K562 (cell line): ENCODE results near the gene SLC22A4. TPM values are rescaled to one million over a fixed set of nuclear protein-coding genes. Genes with fewer than 3 reads are reported as not detected.
A peak's percentile ranks its signal among the peaks of the same experiment; 100 is the strongest.

Experiments
- CBFA2T3 ChIP-seq: fragments of 450-650 bp; IDR thresholded peaks from 2 replicates; pipeline ENCODE4 v1.6.1; 2017
- DPF2 ChIP-seq: fragments of 450-650 bp; IDR thresholded peaks from 2 replicates; pipeline ENCODE4 v1.6.1; 2016
- E2F6 ChIP-seq, 2 experiments: IDR thresholded peaks; 2 replicates each; pipeline ENCODE4 v1.6.1; 2011; ENCODE audit warnings: borderline replicate concordance in 1 of 2, control low read depth in 1 of 2, low read depth in 1 of 2, low read length in 1 of 2, mild to moderate bottlenecking in 1 of 2, mixed read lengths in 1 of 2, moderate library complexity in 1 of 2; ENCODE audit not compliant: insufficient read depth in 1 of 2, insufficient read length in 1 of 2, poor library complexity in 1 of 2, severe bottlenecking in 1 of 2; ENCODE audit errors: extremely low read depth in 1 of 2
- ETS1 ChIP-seq: conservative IDR thresholded peaks from 2 replicates; pipeline ENCODE4 v1.6.1; 2011; ENCODE audit warnings: low read depth, mild to moderate bottlenecking, low read length; ENCODE audit not compliant: control insufficient read depth
- GATA2 ChIP-seq: sonication (generic); formaldehyde crosslinking; IDR thresholded peaks from 2 replicates; pipeline ENCODE4 v1.4.0; 2020; ENCODE audit warnings: mild to moderate bottlenecking, missing genetic modification reagents
- HES1 ChIP-seq: fragments of 450-650 bp; IDR thresholded peaks from 2 replicates; pipeline ENCODE4 v1.6.1; 2016; ENCODE audit warnings: low read depth, mild to moderate bottlenecking, moderate library complexity
- KDM5B ChIP-seq: fragments of 200-600 bp; sonication (generic); IDR thresholded peaks from 2 replicates; pipeline ENCODE4 v1.6.1; 2012; ENCODE audit warnings: low read depth, mild to moderate bottlenecking, moderate library complexity, low read length, control low read depth, inconsistent platforms; ENCODE audit not compliant: insufficient replicate concordance
- MCM5 ChIP-seq: fragments of 450-650 bp; IDR thresholded peaks from 2 replicates; pipeline ENCODE4 v1.6.1; 2016; ENCODE audit warnings: low read depth
- MLLT1 ChIP-seq, 2 experiments: fragments of 450-650 bp; IDR thresholded peaks; 2 replicates each; pipeline ENCODE4 v1.6.1; 2016
- PML ChIP-seq: IDR thresholded peaks from 2 replicates; pipeline ENCODE4 v1.6.1; 2012; ENCODE audit warnings: low read length, inconsistent platforms
- RCOR1 ChIP-seq, 2 experiments: IDR thresholded peaks; 2 replicates each; pipeline ENCODE4 v1.6.1; 2012; ENCODE audit warnings: low read depth in 2 of 2, low read length in 2 of 2, borderline replicate concordance in 1 of 2, improper control_type of control experiment in 1 of 2
- SMARCA4 ChIP-seq: fragments of 450-650 bp; IDR thresholded peaks from 2 replicates; pipeline ENCODE4 v1.6.1; 2016
- TEAD2 ChIP-seq: fragments of 450-650 bp; IDR thresholded peaks from 2 replicates; pipeline ENCODE4 v1.6.1; 2016; ENCODE audit warnings: missing genetic modification characterization, control low read depth, missing compliant biosample characterization
- THRA ChIP-seq: fragments of 450-650 bp; IDR thresholded peaks from 2 replicates; pipeline ENCODE4 v1.6.1; 2017; ENCODE audit warnings: mild to moderate bottlenecking, moderate library complexity
- YBX1 ChIP-seq: fragments of 450-650 bp; IDR thresholded peaks from 2 replicates; pipeline ENCODE4 v1.7.1; 2016; ENCODE audit warnings: mild to moderate bottlenecking
- ZFPM2 ChIP-seq: fragments of 250-450 bp; sonication (Bioruptor Pico); IDR thresholded peaks from 2 replicates; pipeline ENCODE4 v1.5.1; 2022; ENCODE audit warnings: mild to moderate bottlenecking
- ZNF347 ChIP-seq: fragments of 450-650 bp; formaldehyde crosslinking; IDR thresholded peaks from 2 replicates; pipeline ENCODE4 v1.4.0; 2020; ENCODE audit warnings: low read depth, mild to moderate bottlenecking, moderate library complexity
- ZNF41 ChIP-seq: fragments of 250-450 bp; sonication (Bioruptor Pico); conservative IDR thresholded peaks from 2 replicates; pipeline ENCODE4 v1.4.0; 2020; ENCODE audit warnings: mild to moderate bottlenecking
- ZNF511 ChIP-seq: sonication (generic); formaldehyde crosslinking; IDR thresholded peaks from 2 replicates; pipeline ENCODE4 v1.8.0; 2022; ENCODE audit warnings: mild to moderate bottlenecking, missing genetic modification reagents
- polyA plus RNA-seq, 8 experiments: library from polyadenylated mRNA; depleted of rRNA in 4 of 8; stranded (reverse) in 5 of 8; unstranded in 3 of 8; fragments of >200 nt; fragmentation: Nextera tagmentation in 2 of 8; fragmentation: Illumina TruSeq in 1 of 8; extraction: Ambion mirVana in 2 of 8; extraction: Trizol in 1 of 8; gene quantifications; 2 replicates each; pipeline versions ENCODE4 v1.2.1 to v1.2.3, GENCODE V29; 2011 to 2014; ENCODE audit warnings: inconsistent platforms in 1 of 8, missing spikeins in 1 of 8
- total RNA-seq, 7 experiments: library from RNA; depleted of rRNA in 6 of 7; stranded (reverse); fragments of >200 nt in 6 of 7; fragmentation: Illumina TruSeq in 2 of 7; extraction: Trizol in 2 of 7; gene quantifications; 2 replicates each; pipeline versions ENCODE4 v1.2.1 to v1.2.3, GENCODE V29; 2011 to 2021; ENCODE audit warnings: low replicate concordance in 1 of 7

The SLC22A4 gene
- total and polyA plus RNA-seq, 9 of the 15 experiments (the other 6 are each of a cell fraction or from before 2014, with no cell fraction given) = 2.7 to 9.5 (median 6.2) TPM

- no peak for TF ChIP-seq THRA
- no peak for TF ChIP-seq ZNF41
- TF ChIP-seq DPF2 = 0 out of 2 replicates have a peak, but pooled peaks have one; percentile 43
- TF ChIP-seq ZFPM2 (CRISPR knock-in tag) = no peak
- peak; percentile 39 for TF ChIP-seq CBFA2T3
- TF ChIP-seq GATA2 (CRISPR knock-in tag) = no peak
- 0 out of 4 replicates have a peak, but pooled peaks of 1 of the 2 experiments have one; percentile 19 for TF ChIP-seq RCOR1 (IDR thresholded peaks at IDR 0.05; ENCODE audit: borderline replicate concordance in 1 of 2, low read depth in 2 of 2, low read length in 2 of 2)
- 0 out of 2 replicates have a peak, but pooled peaks have one; percentile 35 for TF ChIP-seq ETS1
- no peak for TF ChIP-seq ZNF511
- peak; percentile 33; the same call in 1 of the 2 replicates for TF ChIP-seq SMARCA4
- TF ChIP-seq ZNF347 = no peak
- peak in 1 of 2 experiments; percentile 25; a peak in 1 of 4 replicates for TF ChIP-seq MLLT1 (IDR thresholded peaks at IDR 0.05)
- no peak for TF ChIP-seq MCM5
- no peak for TF ChIP-seq YBX1
- peak; percentile 33 for TF ChIP-seq KDM5B
- TF ChIP-seq E2F6 (IDR thresholded peaks at IDR 0.05; ENCODE audit: borderline replicate concordance in 1 of 2, extremely low read depth in 1 of 2, insufficient read depth in 1 of 2, insufficient read length in 1 of 2, low read depth in 1 of 2, low read length in 1 of 2, poor library complexity in 1 of 2, severe bottlenecking in 1 of 2) = peak in 1 of 2 experiments; percentile 15
- TF ChIP-seq TEAD2 = no peak
- no peak for TF ChIP-seq HES1
- TF ChIP-seq PML = no peak
These were observed 16.0 kb upstream of the SLC22A4 start (continued) for GRCh38 chr5:132277971-132278853.
